K562 (cell line): ENCODE data around the gene ITGA11.

Source experiments
- BCL6 ChIP-seq: fragments of 250-450 bp; sonication (Bioruptor Pico); IDR thresholded peaks from 2 replicates; pipeline ENCODE4 v1.4.0; 2020
- BRCA1 ChIP-seq, 2 experiments: fragments of 450-650 bp in 1 of 2; sonication (generic) in 1 of 2; formaldehyde crosslinking in 1 of 2; IDR thresholded peaks; 2 replicates each; pipeline versions ENCODE4 v1.5.0 to v1.6.1; 2017 to 2020; ENCODE audit warnings: mild to moderate bottlenecking in 1 of 2, missing genetic modification reagents in 1 of 2
- EZH2 ChIP-seq: IDR thresholded peaks from 2 replicates; pipeline ENCODE4 v1.6.1; 2012; ENCODE audit warnings: low read depth, mild to moderate bottlenecking, inconsistent platforms, low read length, borderline replicate concordance
- LEF1 ChIP-seq: fragments of 450-650 bp; IDR thresholded peaks from 2 replicates; pipeline ENCODE4 v1.6.1; 2016; ENCODE audit warnings: mild to moderate bottlenecking
- MYC ChIP-seq, 2 experiments: fragments of 250-450 bp in 1 of 2; sonication (Bioruptor Pico) in 1 of 2; IDR thresholded peaks; 2 replicates each; pipeline versions ENCODE4 v1.5.1 to v1.6.1; 2012 to 2021; ENCODE audit warnings: low read depth in 2 of 2, borderline replicate concordance in 1 of 2, improper control_type of control experiment in 1 of 2, low read length in 1 of 2, mild to moderate bottlenecking in 1 of 2, moderate library complexity in 1 of 2
- TCF7L2 ChIP-seq: fragments of 150-350 bp; IDR thresholded peaks from 2 replicates; pipeline ENCODE4 v1.6.1; 2016; ENCODE audit warnings: low read depth, mild to moderate bottlenecking, low read length, moderate library complexity
- ZNF274 ChIP-seq: IDR thresholded peaks from 2 replicates; pipeline ENCODE4 v1.6.1; 2011; ENCODE audit warnings: low read depth, mild to moderate bottlenecking, low read length, moderate library complexity, borderline replicate concordance
- TF ChIP-seq, protein P1 (sequence below): sonication (generic); formaldehyde crosslinking; IDR thresholded peaks from 2 replicates; pipeline ENCODE4 v1.8.0; 2023; ENCODE audit warnings: mild to moderate bottlenecking, missing genetic modification reagents
- TF ChIP-seq, protein P2 (sequence below): IDR thresholded peaks from 2 replicates; pipeline ENCODE4 v1.6.1; 2016; ENCODE audit warnings: missing genetic modification characterization, missing compliant biosample characterization

DNA sequence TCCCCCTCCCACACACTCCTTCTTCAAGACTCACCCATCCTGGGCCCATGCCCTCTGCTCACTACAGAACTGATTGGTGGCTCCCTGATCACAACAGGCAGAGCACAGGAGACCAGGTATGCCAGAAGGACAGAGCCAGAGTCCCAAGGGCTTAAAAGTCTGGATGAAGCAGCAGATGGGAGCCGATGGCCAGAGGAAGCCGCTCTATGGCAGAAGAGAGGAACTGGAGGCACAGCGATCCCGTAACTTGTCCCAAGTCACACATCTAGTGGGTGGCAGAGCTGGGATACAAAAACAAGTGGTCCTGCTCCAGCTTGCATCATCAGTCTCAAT is 20.7 kb downstream of the ITGA11 start:
- no peak for TF ChIP-seq TCF7L2
- TF ChIP-seq BRCA1 (IDR thresholded peaks at IDR 0.05): no peak
- no peak for TF ChIP-seq BRCA1 (CRISPR knock-in tag; IDR thresholded peaks at IDR 0.05)
- TF ChIP-seq BCL6: no peak
- no peak for TF ChIP-seq ZNF274
- TF ChIP-seq LEF1: no peak
- TF ChIP-seq, protein P1, sequence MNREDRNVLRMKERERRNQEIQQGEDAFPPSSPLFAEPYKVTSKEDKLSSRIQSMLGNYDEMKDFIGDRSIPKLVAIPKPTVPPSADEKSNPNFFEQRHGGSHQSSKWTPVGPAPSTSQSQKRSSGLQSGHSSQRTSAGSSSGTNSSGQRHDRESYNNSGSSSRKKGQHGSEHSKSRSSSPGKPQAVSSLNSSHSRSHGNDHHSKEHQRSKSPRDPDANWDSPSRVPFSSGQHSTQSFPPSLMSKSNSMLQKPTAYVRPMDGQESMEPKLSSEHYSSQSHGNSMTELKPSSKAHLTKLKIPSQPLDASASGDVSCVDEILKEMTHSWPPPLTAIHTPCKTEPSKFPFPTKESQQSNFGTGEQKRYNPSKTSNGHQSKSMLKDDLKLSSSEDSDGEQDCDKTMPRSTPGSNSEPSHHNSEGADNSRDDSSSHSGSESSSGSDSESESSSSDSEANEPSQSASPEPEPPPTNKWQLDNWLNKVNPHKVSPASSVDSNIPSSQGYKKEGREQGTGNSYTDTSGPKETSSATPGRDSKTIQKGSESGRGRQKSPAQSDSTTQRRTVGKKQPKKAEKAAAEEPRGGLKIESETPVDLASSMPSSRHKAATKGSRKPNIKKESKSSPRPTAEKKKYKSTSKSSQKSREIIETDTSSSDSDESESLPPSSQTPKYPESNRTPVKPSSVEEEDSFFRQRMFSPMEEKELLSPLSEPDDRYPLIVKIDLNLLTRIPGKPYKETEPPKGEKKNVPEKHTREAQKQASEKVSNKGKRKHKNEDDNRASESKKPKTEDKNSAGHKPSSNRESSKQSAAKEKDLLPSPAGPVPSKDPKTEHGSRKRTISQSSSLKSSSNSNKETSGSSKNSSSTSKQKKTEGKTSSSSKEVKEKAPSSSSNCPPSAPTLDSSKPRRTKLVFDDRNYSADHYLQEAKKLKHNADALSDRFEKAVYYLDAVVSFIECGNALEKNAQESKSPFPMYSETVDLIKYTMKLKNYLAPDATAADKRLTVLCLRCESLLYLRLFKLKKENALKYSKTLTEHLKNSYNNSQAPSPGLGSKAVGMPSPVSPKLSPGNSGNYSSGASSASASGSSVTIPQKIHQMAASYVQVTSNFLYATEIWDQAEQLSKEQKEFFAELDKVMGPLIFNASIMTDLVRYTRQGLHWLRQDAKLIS: no peak
- TF ChIP-seq, protein P2, sequence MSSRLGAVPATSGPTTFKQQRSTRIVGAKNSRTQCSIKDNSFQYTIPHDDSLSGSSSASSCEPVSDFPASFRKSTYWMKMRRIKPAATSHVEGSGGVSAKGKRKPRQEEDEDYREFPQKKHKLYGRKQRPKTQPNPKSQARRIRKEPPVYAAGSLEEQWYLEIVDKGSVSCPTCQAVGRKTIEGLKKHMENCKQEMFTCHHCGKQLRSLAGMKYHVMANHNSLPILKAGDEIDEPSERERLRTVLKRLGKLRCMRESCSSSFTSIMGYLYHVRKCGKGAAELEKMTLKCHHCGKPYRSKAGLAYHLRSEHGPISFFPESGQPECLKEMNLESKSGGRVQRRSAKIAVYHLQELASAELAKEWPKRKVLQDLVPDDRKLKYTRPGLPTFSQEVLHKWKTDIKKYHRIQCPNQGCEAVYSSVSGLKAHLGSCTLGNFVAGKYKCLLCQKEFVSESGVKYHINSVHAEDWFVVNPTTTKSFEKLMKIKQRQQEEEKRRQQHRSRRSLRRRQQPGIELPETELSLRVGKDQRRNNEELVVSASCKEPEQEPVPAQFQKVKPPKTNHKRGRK: no peak
- no peak for TF ChIP-seq MYC (IDR thresholded peaks at IDR 0.05; ENCODE audit: low read depth, low read length)
- TF ChIP-seq MYC (CRISPR knock-in tag; IDR thresholded peaks at IDR 0.05; ENCODE audit: borderline replicate concordance, low read depth): no peak
- TF ChIP-seq EZH2: no peak
